ENCODE measurements around the gene MFF.
A peak's percentile ranks its signal among the peaks of the same experiment; 100 is the strongest.
"Not testable (repeated sequence)": the region's sequence is repeated elsewhere in the genome, so short reads cannot be mapped to it uniquely, and the experiment has no call there.

The MFF gene

DNA sequence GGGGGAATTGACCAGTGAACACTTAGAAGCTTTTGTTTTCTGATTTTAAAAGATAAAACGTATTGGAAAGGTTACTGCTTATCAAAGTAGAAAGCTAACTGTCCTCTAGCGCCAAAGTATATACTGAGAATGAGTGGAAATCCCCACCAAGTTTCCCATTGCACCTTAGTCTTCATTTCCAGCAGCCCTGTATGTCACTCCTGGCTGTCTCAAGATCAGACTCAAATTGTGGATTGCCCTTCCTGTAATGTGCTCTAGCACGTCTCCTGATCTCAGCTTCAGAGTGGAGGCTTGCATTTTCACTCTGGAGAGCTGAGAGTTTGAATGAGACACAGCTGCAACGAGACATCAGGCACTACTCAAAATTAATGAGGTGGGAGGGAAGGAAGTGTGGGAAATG, 26.6 kb downstream of the MFF start:
- Mint-ChIP-seq H3K36me3 (peaks cover 18% of the 10 kb centered on the region), H3K27ac (peak overlapping the region; percentile 14), H3K9me3 (no peaks in the 10 kb centered on the region), H3K27me3 (no peaks in the 10 kb centered on the region), H3K4me1 (peaks cover 6% of the 10 kb centered on the region), H3K4me3 (no peak overlapping the region)
- ATAC-seq: no peak

- H3K27ac Mint-ChIP-seq: peak overlapping the region; percentile 51
- H3K9me3 Mint-ChIP-seq: no peaks in the 10 kb centered on the region
- H3K4me3 Mint-ChIP-seq: no peak overlapping the region
- H3K36me3 Mint-ChIP-seq: peaks cover 33% of the 10 kb centered on the region
- H3K27me3 Mint-ChIP-seq: no peaks in the 10 kb centered on the region
- ATAC-seq: no peak
- no peaks in the 10 kb centered on the region for H3K4me1 Mint-ChIP-seq
These were observed 35.3 kb downstream of the MFF start for GRCh38 chr2:227360351-227360750.

GRCh38 chr2:227363756-227364155, 38.7 kb downstream of the MFF start:
- no peaks in the 10 kb centered on the region for H3K4me1 Mint-ChIP-seq
- no peak for ATAC-seq
- no peak overlapping the region for H3K4me3 Mint-ChIP-seq
- H3K27ac Mint-ChIP-seq: no peak overlapping the region
- no peaks in the 10 kb centered on the region for H3K9me3 Mint-ChIP-seq
- H3K27me3 Mint-ChIP-seq: no peaks in the 10 kb centered on the region
- peaks cover 20% of the 10 kb centered on the region for H3K36me3 Mint-ChIP-seq

- H3K4me3 Mint-ChIP-seq, ATAC-seq, H3K9me3 Mint-ChIP-seq, H3K4me1 Mint-ChIP-seq, H3K27me3 Mint-ChIP-seq, H3K27ac Mint-ChIP-seq: not testable (repeated sequence)
- peaks cover 11% of the 10 kb centered on the region for H3K36me3 Mint-ChIP-seq
These were observed 39.7 kb downstream of the MFF start for GRCh38 chr2:227364585-227365263.

DNA sequence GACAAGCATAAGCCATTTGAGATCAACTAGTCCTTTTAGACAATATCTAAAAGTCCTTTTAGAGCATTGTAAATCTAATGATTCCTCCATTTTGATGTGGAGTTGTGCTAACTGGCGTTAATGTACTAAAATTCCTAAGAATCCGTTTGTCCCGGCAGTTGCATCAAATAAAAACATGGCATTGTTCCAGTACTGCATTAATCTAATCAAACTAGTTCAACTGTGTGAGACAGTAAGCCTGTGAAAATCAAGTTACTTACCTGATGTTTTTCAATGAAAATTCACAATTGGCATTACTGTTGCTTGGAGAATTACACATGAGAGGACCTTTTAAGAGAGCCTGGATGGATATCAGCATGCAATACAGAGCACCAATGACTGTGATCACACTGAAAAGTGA, 40.8 kb downstream of the MFF start:
- H3K36me3 Mint-ChIP-seq: peaks cover 4% of the 10 kb centered on the region
- ATAC-seq: no peak
- H3K4me3 Mint-ChIP-seq: no peak overlapping the region
- no peak overlapping the region for H3K27ac Mint-ChIP-seq
- H3K4me1 Mint-ChIP-seq: no peaks in the 10 kb centered on the region
- H3K9me3 Mint-ChIP-seq: no peaks in the 10 kb centered on the region
- no peaks in the 10 kb centered on the region for H3K27me3 Mint-ChIP-seq

DNA sequence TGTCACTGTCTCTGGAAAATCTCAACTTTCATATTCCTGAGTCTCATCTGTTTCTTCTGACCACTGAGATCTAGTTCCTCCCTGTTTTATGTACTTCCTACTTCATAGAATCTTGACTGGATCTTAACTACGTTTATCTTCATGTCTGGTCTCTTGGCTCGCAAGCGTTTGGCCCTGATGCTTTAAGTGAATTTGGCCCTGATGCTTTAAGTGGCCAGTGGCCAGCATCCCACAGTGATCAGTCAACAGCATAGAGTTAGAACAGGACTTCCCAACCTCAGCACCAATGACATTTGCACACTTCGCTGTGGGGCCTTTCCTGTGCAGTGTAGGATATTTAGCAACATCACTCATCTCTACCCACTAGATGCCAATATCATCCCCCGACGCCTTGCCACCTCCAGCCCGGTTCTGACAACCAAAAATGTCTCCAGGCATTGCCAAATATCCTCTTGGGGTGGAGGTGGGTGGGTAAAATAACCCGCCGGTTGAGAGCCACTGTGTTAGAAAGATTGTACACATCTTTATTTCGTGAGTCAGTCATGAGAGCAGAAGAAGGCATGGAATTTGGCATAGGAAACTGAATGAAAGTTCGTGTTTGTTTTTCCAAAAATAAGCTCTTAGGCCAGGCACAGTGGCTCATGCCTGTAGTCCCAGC, 41.8 kb downstream of the MFF start:
- no peaks in the 10 kb centered on the region for H3K4me1 Mint-ChIP-seq
- no peak overlapping the region for H3K27ac Mint-ChIP-seq
- no peaks in the 10 kb centered on the region for H3K36me3 Mint-ChIP-seq
- H3K4me3 Mint-ChIP-seq: no peak overlapping the region
- no peaks in the 10 kb centered on the region for H3K9me3 Mint-ChIP-seq
- ATAC-seq: no peak
- H3K27me3 Mint-ChIP-seq: no peaks in the 10 kb centered on the region

DNA sequence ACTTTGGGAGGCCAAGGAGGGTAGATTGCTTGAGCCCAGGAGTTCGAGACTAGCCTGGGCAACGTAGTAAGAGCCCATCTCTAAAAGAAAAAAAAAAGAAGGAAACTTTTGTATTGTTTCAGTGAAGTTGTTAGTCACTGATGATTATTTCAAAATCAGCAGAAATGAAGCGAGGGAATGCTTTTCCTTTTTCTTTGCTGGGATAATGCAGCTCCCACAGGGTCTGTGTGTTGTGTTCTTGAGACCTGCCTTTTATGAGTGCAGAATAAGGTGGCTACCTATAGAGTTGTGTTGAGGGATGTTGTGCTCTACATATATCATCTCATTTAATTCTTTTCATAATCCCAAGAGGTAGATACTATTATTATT, 42.4 kb downstream of the MFF start:
- Mint-ChIP-seq H3K27ac (no peak overlapping the region), H3K4me1 (no peaks in the 10 kb centered on the region), H3K27me3 (no peaks in the 10 kb centered on the region), H3K4me3 (no peak overlapping the region), H3K9me3 (no peaks in the 10 kb centered on the region), H3K36me3 (no peaks in the 10 kb centered on the region)
- no peak for ATAC-seq

- peaks cover 10% of the 10 kb centered on the region for H3K27me3 Mint-ChIP-seq
- no peaks in the 10 kb centered on the region for H3K9me3 Mint-ChIP-seq
- no peaks in the 10 kb centered on the region for H3K36me3 Mint-ChIP-seq
These were observed 43.5 kb downstream of the MFF start for GRCh38 chr2:227368574-227368973.

DNA sequence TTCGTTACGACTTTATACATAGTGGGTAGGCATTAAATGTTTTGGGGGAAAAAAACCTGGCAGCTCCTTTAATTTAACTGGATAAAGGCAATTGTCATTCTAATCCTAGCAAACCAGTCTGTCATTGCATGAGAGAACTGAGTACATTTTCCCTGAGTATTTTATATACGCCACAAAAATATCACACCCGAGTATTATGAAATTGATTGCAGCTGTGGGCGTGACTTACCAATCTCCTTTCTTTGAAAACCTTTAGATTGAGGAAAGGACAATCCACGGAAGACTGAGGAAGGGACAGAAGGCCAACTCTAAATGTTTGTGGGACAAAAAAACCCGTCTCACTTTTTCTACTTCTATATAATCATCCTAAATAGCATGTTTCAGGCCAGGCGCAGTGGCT, 45.0 kb downstream of the MFF start:
- ATAC-seq: no peak
- no peak overlapping the region for H3K27ac Mint-ChIP-seq
- H3K27me3 Mint-ChIP-seq: peaks cover 10% of the 10 kb centered on the region
- H3K4me3 Mint-ChIP-seq: no peak overlapping the region
- no peaks in the 10 kb centered on the region for H3K4me1 Mint-ChIP-seq
- no peaks in the 10 kb centered on the region for H3K9me3 Mint-ChIP-seq
- no peaks in the 10 kb centered on the region for H3K36me3 Mint-ChIP-seq

More at GRCh38 chr2:227368574-227368973, 43.5 kb downstream of the MFF start:
- H3K4me1 Mint-ChIP-seq: no peaks in the 10 kb centered on the region
- H3K27ac Mint-ChIP-seq: no peak overlapping the region
- ATAC-seq: no peak
- H3K4me3 Mint-ChIP-seq: no peak overlapping the region

DNA sequence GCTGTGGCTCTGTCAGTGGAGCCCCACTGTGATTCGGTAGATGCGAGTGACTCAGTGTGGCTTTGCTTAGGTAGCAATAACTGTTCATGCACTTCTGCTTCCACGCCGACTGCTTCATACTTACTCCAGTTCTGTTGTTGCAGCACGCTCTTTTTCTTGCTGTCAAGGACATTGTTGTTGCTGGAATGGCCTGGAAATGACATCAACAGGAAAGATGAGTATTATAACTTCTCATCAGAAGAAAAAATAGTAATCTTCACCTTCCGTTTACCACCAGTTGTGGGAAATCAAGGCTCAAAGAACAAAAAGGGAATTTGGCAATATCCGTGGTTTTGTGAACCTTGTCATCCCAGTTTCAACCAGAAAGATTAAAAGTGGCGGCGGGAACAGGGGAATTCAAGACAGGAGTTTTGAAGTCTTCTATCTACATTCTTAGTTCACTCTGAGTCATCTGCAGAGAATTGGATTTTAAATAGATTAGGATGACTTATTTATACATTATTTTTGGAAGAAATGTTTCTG, 45.8 kb downstream of the MFF start:
- no peak for ATAC-seq

GRCh38 chr2:227373389-227373788, 48.3 kb downstream of the MFF start:
- no peak overlapping the region for H3K4me3 Mint-ChIP-seq
- no peak overlapping the region for H3K27ac Mint-ChIP-seq
- no peaks in the 10 kb centered on the region for H3K36me3 Mint-ChIP-seq
- H3K27me3 Mint-ChIP-seq: peaks cover 10% of the 10 kb centered on the region
- H3K4me1 Mint-ChIP-seq: no peaks in the 10 kb centered on the region
- no peaks in the 10 kb centered on the region for H3K9me3 Mint-ChIP-seq
- ATAC-seq: no peak

More for the DNA sequence above, 45.8 kb downstream of the MFF start:
- Mint-ChIP-seq H3K4me3 (no peak overlapping the region), H3K9me3 (no peaks in the 10 kb centered on the region), H3K36me3 (no peaks in the 10 kb centered on the region), H3K27me3 (peaks cover 10% of the 10 kb centered on the region), H3K4me1 (no peaks in the 10 kb centered on the region), H3K27ac (no peak overlapping the region)

- Mint-ChIP-seq H3K27ac (no peak overlapping the region), H3K27me3 (peaks cover 10% of the 10 kb centered on the region), H3K4me1 (no peaks in the 10 kb centered on the region), H3K9me3 (no peaks in the 10 kb centered on the region), H3K36me3 (no peaks in the 10 kb centered on the region), H3K4me3 (no peak overlapping the region)
- no peak for ATAC-seq
These were observed 49.1 kb downstream of the MFF start for GRCh38 chr2:227374158-227374557.

DNA sequence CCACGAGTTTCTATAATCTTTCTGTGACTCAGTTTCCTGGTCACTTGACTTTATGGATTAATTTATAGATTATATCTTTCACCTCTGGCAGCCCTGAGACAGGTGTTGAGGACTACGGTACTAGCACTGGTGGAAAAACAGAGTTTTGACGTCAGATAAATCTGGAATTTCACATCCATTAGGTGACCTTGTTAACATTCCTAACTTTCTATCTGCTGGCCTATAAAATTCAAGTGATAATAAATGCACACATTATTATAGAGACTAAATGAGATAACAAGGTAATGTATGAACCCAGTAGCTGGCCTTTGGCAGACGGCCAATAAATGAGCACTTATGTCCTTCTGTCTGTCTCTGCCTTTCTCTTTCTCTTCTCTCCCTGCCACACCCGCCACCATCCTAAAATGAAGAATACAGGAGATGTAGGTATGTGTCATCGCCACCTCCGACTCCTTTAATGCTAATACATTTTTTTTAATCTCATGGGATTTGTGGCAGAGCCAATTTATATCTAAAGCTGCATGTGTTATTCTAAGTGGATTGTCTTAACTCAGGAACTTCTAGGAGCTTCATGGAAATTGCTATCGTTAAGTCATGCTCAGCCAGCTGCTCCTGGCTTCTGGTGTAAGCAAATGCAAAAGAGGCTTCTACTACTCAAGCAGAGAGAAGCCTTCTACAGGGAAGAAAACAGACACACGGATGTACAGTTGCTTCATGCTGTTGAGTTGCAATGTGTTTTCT, 51.8 kb downstream of the MFF start:
- Mint-ChIP-seq H3K27me3 (peaks cover 10% of the 10 kb centered on the region), H3K27ac (no peak overlapping the region), H3K4me3 (no peak overlapping the region), H3K36me3 (no peaks in the 10 kb centered on the region), H3K9me3 (peaks cover under 1% of the 10 kb centered on the region), H3K4me1 (no peaks in the 10 kb centered on the region)
- ATAC-seq: no peak

- Mint-ChIP-seq H3K27me3 (peaks cover 8% of the 10 kb centered on the region), H3K9me3 (peaks cover 8% of the 10 kb centered on the region), H3K4me3 (no peak overlapping the region), H3K36me3 (no peaks in the 10 kb centered on the region), H3K4me1 (no peaks in the 10 kb centered on the region), H3K27ac (no peak overlapping the region)
- no peak for ATAC-seq
These were observed 52.7 kb downstream of the MFF start for GRCh38 chr2:227377467-227378351.

DNA sequence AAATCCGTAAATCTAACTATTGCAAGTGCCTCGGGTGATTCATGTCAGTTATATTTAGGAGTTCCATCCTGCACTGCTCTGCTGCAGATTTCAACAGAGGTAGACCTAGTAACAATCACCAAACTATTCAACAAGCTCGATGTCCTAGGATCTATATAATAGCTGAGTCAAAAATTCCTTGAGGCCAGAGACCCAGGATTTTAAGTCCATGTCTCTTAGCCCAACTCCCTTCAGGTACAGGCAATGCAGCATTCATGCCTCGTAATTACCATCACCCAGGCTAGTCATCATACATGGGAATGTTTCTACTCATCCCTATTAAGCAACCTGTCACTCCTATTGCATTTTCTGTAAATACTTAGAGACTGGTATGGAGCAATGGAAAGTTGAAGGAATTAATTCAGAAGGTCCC, 53.3 kb downstream of the MFF start:
- peaks cover 8% of the 10 kb centered on the region for H3K9me3 Mint-ChIP-seq
- H3K27ac Mint-ChIP-seq: no peak overlapping the region
- H3K4me1 Mint-ChIP-seq: no peaks in the 10 kb centered on the region
- H3K36me3 Mint-ChIP-seq: no peaks in the 10 kb centered on the region
- H3K27me3 Mint-ChIP-seq: peaks cover 2% of the 10 kb centered on the region
- no peak for ATAC-seq
- H3K4me3 Mint-ChIP-seq: no peak overlapping the region
